ENCODE measurements around the gene KHDC1.

DNA sequence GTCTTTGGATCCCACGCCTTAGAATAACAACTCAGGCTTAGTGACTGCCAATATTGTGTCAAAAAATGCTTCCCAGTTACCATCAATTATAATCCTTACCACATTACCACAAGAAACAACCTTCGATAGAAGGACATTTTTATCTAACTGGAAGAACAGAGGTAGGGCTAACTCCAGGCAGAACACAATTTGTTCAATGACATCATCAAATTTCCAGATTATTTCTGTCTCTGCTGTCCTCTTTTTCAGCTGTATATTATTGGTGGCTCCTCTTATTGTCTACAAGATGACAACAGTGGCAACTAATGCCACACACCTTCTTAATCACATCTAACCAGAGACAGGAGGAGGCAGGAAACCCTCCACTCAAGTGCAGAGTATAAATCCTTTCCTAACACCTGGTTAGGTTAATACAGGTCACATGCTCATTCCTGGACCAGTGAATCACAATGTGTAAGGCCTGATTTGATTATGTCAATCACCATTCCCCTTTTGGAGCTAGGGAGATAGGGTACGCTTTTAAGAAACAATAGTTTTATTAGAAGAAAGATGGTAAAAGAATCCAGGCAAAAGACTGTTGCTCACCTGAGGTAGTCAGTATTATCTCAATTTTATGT is 55.7 kb downstream of the KHDC1 start:
- TF ChIP-seq POLR2AphosphoS5 (IDR thresholded peaks at IDR 0.05; ENCODE audit: low read depth, low read length): no peak
- TF ChIP-seq EZH2 (IDR thresholded peaks at IDR 0.05): no peak
- TF ChIP-seq, protein P1, sequence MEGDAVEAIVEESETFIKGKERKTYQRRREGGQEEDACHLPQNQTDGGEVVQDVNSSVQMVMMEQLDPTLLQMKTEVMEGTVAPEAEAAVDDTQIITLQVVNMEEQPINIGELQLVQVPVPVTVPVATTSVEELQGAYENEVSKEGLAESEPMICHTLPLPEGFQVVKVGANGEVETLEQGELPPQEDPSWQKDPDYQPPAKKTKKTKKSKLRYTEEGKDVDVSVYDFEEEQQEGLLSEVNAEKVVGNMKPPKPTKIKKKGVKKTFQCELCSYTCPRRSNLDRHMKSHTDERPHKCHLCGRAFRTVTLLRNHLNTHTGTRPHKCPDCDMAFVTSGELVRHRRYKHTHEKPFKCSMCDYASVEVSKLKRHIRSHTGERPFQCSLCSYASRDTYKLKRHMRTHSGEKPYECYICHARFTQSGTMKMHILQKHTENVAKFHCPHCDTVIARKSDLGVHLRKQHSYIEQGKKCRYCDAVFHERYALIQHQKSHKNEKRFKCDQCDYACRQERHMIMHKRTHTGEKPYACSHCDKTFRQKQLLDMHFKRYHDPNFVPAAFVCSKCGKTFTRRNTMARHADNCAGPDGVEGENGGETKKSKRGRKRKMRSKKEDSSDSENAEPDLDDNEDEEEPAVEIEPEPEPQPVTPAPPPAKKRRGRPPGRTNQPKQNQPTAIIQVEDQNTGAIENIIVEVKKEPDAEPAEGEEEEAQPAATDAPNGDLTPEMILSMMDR (IDR thresholded peaks at IDR 0.05 in 2 of 3, conservative IDR thresholded peaks at IDR 0.05 in 1 of 3; ENCODE audit: borderline replicate concordance in 1 of 3, insufficient read depth in 1 of 3, low read depth in 2 of 3, low read length in 2 of 3): no peak
- no peak for TF ChIP-seq EGR1 (IDR thresholded peaks at IDR 0.05; ENCODE audit: low read depth)
